SK-N-SH (cell line): Measurements from ENCODE around the gene TDO2. TPM values are rescaled to one million over a fixed set of nuclear protein-coding genes. Genes with fewer than 3 reads are reported as not detected.

ENCODE experiments used
- CTCF ChIA-PET: fragments of 300-600, 350-600 bp; formaldehyde crosslinking; extraction: SDS; loops from one replicate; lab custom pipeline; 2021; lab: Yijun Ruan, JAX
- POLR2A ChIA-PET: fragments of 350-600 bp; sonication (Branson Sonifier 250); formaldehyde crosslinking; extraction: SDS; loops from one replicate; lab custom pipeline; 2020; ENCODE audit warnings: antibody characterized with exemption, inconsistent platforms; lab: Yijun Ruan, JAX
- DNase-seq: peaks from one replicate; pipeline ENCODE4 v3.0.0; 2012
- H2AFZ ChIP-seq: fragments of 200-600 bp; sonication (generic); 2 replicates; pipeline ENCODE4 v1.8.1; 2016; ENCODE audit warnings: antibody characterized with exemption, mild to moderate bottlenecking, low read depth
- H3F3A ChIP-seq: fragments of 200-600 bp; sonication (generic); replicated peaks from 2 replicates; pipeline ENCODE3; 2016; ENCODE audit warnings: antibody characterized with exemption, mild to moderate bottlenecking; ENCODE audit not compliant: insufficient read depth
- H3K27ac ChIP-seq, 2 experiments: fragments of 200-500 bp in 1 of 2; fragments of 200-600 bp in 1 of 2; sonication (Bioruptor generic) in 1 of 2; sonication (generic), shearing (Covaris generic) in 1 of 2; 2 replicates each; pipeline versions ENCODE4 v1.5.1 to v1.6.1; 2014 to 2016; ENCODE audit warnings: low read depth in 2 of 2, inconsistent platforms in 1 of 2, low read length in 1 of 2, mild to moderate bottlenecking in 1 of 2, mixed read lengths in 1 of 2
- H3K27me3 ChIP-seq: fragments of 200-600 bp; sonication (generic), shearing (Covaris generic); 2 replicates; pipeline ENCODE4 v1.6.1; 2016; ENCODE audit warnings: mixed run types; ENCODE audit not compliant: insufficient read depth
- H3K36me3 ChIP-seq, 2 experiments: fragments of 200-500 bp in 1 of 2; fragments of 200-600 bp in 1 of 2; sonication (Bioruptor generic) in 1 of 2; sonication (generic) in 1 of 2; replicated peaks in 1 of 2; 2 replicates each; pipeline versions ENCODE3 to v1.5.1; 2014 to 2016; ENCODE audit warnings: low read length in 1 of 2, mild to moderate bottlenecking in 1 of 2; ENCODE audit not compliant: insufficient read depth in 2 of 2, control insufficient read depth in 1 of 2
- H3K4me1 ChIP-seq, 2 experiments: fragments of 200-500 bp in 1 of 2; fragments of 200-600 bp in 1 of 2; sonication (Bioruptor generic) in 1 of 2; sonication (generic), shearing (Covaris generic) in 1 of 2; 2 replicates each; pipeline versions ENCODE4 v1.5.1 to v1.6.1; 2014 to 2016; ENCODE audit warnings: low read depth in 1 of 2, low read length in 1 of 2, mixed run types in 1 of 2; ENCODE audit not compliant: insufficient read depth in 2 of 2, control insufficient read depth in 1 of 2
- H3K4me2 ChIP-seq: fragments of 200-600 bp; sonication (generic), shearing (Covaris generic); 2 replicates; pipeline ENCODE4 v1.6.1; 2017; ENCODE audit warnings: mixed run types
- H3K4me3 ChIP-seq, 2 experiments: fragments of 200-500 bp in 1 of 2; fragments of 200-600 bp in 1 of 2; sonication (Bioruptor generic) in 1 of 2; sonication (generic), shearing (Covaris generic) in 1 of 2; 2 replicates each; pipeline versions ENCODE4 v1.5.1 to v1.8.1; 2014 to 2016; ENCODE audit warnings: low read depth in 2 of 2, inconsistent platforms in 1 of 2, low read length in 1 of 2, mild to moderate bottlenecking in 1 of 2, mixed read lengths in 1 of 2, moderate library complexity in 1 of 2
- H3K79me2 ChIP-seq: fragments of 200-600 bp; sonication (generic); 2 replicates; pipeline ENCODE4 v1.8.1; 2017; ENCODE audit warnings: mild to moderate bottlenecking; ENCODE audit not compliant: insufficient read depth
- H3K9ac ChIP-seq: fragments of 200-600 bp; sonication (generic); 2 replicates; pipeline ENCODE4 v1.6.1; 2017; ENCODE audit warnings: mixed run types
- H3K9me2 ChIP-seq: fragments of 200-600 bp; sonication (generic); 2 replicates; pipeline ENCODE4 v1.6.1; 2017; ENCODE audit warnings: mixed run types
- H3K9me3 ChIP-seq: fragments of 200-600 bp; sonication (generic); 2 replicates; pipeline ENCODE4 v1.6.1; 2017; ENCODE audit warnings: mixed run types, mild to moderate bottlenecking, moderate library complexity
- H4K20me1 ChIP-seq: fragments of 200-600 bp; sonication (generic); 2 replicates; pipeline ENCODE4 v1.6.1; 2017; ENCODE audit warnings: mild to moderate bottlenecking, mixed run types; ENCODE audit not compliant: insufficient read depth
- CHD2 ChIP-seq: fragments of 150-350 bp; IDR thresholded peaks from 2 replicates; pipeline ENCODE4 v1.6.1; 2018; ENCODE audit warnings: low read length; ENCODE audit not compliant: partially characterized antibody
- ELF1 ChIP-seq: IDR thresholded peaks from 2 replicates; pipeline ENCODE4 v1.4.0; 2012
- EZH2phosphoT487 ChIP-seq: fragments of 200-600 bp; sonication (generic); IDR thresholded peaks from 2 replicates; pipeline ENCODE4 v1.6.1; 2017; ENCODE audit warnings: low read depth, mixed run types, mild to moderate bottlenecking, antibody characterized with exemption, moderate library complexity, borderline replicate concordance
- FOXM1 ChIP-seq: IDR thresholded peaks from 2 replicates; pipeline ENCODE4 v1.4.0; 2012; ENCODE audit warnings: low read depth, mild to moderate bottlenecking
- GABPA ChIP-seq: IDR thresholded peaks from 2 replicates; pipeline ENCODE4 v1.4.0; 2012; ENCODE audit warnings: low read depth, mild to moderate bottlenecking
- GATA2 ChIP-seq: sonication (generic); formaldehyde crosslinking; IDR thresholded peaks from 2 replicates; pipeline ENCODE4 v1.5.0; 2020; ENCODE audit warnings: mild to moderate bottlenecking, missing genetic modification reagents
- MAX ChIP-seq: IDR thresholded peaks from 2 replicates; pipeline ENCODE4 v1.4.0; 2012; ENCODE audit warnings: low read depth
- MEF2A ChIP-seq: IDR thresholded peaks from 2 replicates; pipeline ENCODE4 v1.4.0; 2012; ENCODE audit warnings: low read depth, borderline replicate concordance
- MXI1 ChIP-seq: IDR thresholded peaks from 2 replicates; pipeline ENCODE4 v1.6.1; 2012; ENCODE audit warnings: mild to moderate bottlenecking, low read depth, low read length, improper control_type of control experiment
- NRF1 ChIP-seq: IDR thresholded peaks from 2 replicates; pipeline ENCODE4 v1.6.1; 2012; ENCODE audit warnings: low read depth, mild to moderate bottlenecking, low read length
- POLR2AphosphoS5 ChIP-seq: IDR thresholded peaks from 2 replicates; pipeline ENCODE4 v1.6.1; 2012; ENCODE audit warnings: low read depth, low read length
- REST ChIP-seq: IDR thresholded peaks from 2 replicates; pipeline ENCODE4 v1.6.1; 2012; ENCODE audit warnings: mild to moderate bottlenecking, low read depth, low read length, moderate library complexity
- RFX5 ChIP-seq: IDR thresholded peaks from 2 replicates; pipeline ENCODE4 v1.6.1; 2012; ENCODE audit warnings: mild to moderate bottlenecking, improper control_type of control experiment, low read length
- RXRA ChIP-seq: IDR thresholded peaks from 2 replicates; pipeline ENCODE4 v1.4.0; 2012; ENCODE audit warnings: low read depth, mild to moderate bottlenecking, borderline replicate concordance
- SMC3 ChIP-seq: IDR thresholded peaks from 2 replicates; pipeline ENCODE4 v1.6.1; 2012; ENCODE audit warnings: low read depth, low read length, improper control_type of control experiment
- TCF12 ChIP-seq: IDR thresholded peaks from 2 replicates; pipeline ENCODE4 v1.4.0; 2012
- WGBS: methylation state at CpG from one replicate; pipeline ENCODE4 v1.1.6; 2017; ENCODE audit warnings: low lambda C conversion rate; 5-methylcytosine and 5-hydroxymethylcytosine counted together
- polyA plus RNA-seq, 3 experiments: library from polyadenylated mRNA; depleted of rRNA; stranded (reverse); fragments of >200 nt; gene quantifications; 2 replicates each; pipeline ENCODE4 v1.2.3, GENCODE V29; 2012
- TF ChIP-seq, protein P1 (sequence below): IDR thresholded peaks from 2 replicates; pipeline ENCODE4 v1.4.0; 2012; ENCODE audit warnings: low read depth, borderline replicate concordance

Gene TDO2
- polyA plus RNA-seq, 1 of the 3 experiments (the other 2 are of a cell fraction) = not detected

- TF ChIP-seq MEF2A (no peak), CHD2 (peak; percentile 55), GATA2 (no peak), RXRA (no peak), REST (no peak), NRF1 (no peak), FOXM1 (no peak)
- TF ChIP-seq, protein P1, sequence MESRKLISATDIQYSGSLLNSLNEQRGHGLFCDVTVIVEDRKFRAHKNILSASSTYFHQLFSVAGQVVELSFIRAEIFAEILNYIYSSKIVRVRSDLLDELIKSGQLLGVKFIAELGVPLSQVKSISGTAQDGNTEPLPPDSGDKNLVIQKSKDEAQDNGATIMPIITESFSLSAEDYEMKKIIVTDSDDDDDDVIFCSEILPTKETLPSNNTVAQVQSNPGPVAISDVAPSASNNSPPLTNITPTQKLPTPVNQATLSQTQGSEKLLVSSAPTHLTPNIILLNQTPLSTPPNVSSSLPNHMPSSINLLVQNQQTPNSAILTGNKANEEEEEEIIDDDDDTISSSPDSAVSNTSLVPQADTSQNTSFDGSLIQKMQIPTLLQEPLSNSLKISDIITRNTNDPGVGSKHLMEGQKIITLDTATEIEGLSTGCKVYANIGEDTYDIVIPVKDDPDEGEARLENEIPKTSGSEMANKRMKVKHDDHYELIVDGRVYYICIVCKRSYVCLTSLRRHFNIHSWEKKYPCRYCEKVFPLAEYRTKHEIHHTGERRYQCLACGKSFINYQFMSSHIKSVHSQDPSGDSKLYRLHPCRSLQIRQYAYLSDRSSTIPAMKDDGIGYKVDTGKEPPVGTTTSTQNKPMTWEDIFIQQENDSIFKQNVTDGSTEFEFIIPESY = no peak
These were observed 49.9 kb downstream of the TDO2 start, which contains the start of gene CTSO (continued) for GRCh38 chr4:155953151-155954117.

DNA sequence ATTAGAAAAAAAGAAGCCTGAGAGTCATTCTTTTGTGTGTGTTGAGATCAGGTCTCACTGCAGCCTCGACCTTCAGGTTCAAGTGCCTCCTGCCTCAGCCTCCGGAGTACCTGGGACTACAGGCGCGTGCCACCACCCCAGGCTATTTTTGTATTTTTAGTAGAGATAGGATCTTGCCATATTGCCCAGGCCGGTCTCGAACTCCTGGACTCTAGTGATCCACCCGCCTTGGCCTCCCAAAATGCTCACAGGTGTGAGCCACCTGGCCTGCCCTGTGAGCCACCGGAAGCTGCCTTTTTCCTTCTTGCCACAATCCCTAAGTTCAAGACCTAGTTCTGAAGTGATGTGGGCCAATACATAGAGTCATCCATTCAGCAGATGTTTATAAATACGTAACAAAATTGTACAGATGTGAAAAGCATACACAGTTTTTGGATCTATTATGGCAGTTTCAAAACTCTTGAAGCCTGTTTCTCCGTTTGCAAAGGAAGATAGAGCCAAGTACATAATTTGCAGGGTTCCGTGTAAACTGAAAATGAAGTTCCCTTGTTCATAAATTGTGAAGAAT, 50.7 kb downstream of the TDO2 start:
- Histone ChIP-seq H3K9ac (peak overlapping the region; percentile 92), H3K4me3 (peak overlapping the region; percentile 65 to 99), H3K4me1 (peaks cover 0 to 5% of the 10 kb centered on the region in 2 experiments; a peak in 2 of 4 replicates), H3K4me2 (peak overlapping the region; percentile 99), H3K79me2 (no peaks in the 10 kb centered on the region), H3F3A (peaks cover 4% of the 10 kb centered on the region), H3K36me3 (no peaks in the 10 kb centered on the region), H3K27me3 (no peaks in the 10 kb centered on the region), H3K27ac (peak overlapping the region; percentile 96 to 98), H4K20me1 (no peaks in the 10 kb centered on the region), H3K9me3 (no peaks in the 10 kb centered on the region), H2AFZ (peak overlapping the region; percentile 100), H3K9me2 (no peaks in the 10 kb centered on the region)
- no peak for DNase-seq
- ChIA-PET CTCF (interaction anchor here (0.8 to 3.0 kb wide), 11 partner anchors 14 to 1267 kb away, joined by 3 to 29 read pairs (median 3); no protein-coding TSS in a partner anchor), POLR2A (interaction anchor here (0.6 to 1.3 kb wide), 5 partner anchors 286 to 1266 kb away, joined by 3 to 5 read pairs (median 3); partner anchors contain the start of gene GRIA2)
- WGBS = 90% methylated on average over 11 of the region's 11 CpGs
- TF ChIP-seq MXI1 (no peak), MAX (no peak), SMC3 (no peak), GATA2 (no peak), EZH2phosphoT487 (no peak), RXRA (no peak), REST (no peak), ELF1 (no peak), RFX5 (no peak), TCF12 (no peak), POLR2AphosphoS5 (no peak), GABPA (no peak)
- TF ChIP-seq, protein P1 = no peak
